ENCODE measurements around the gene ABCF3.

GRCh38 chr3:184223946-184224345, 37.9 kb downstream of the ABCF3 start:
- TF ChIP-seq ZFP3 (tag by site-specific recombination; IDR thresholded peaks at IDR 0.05; ENCODE audit: low read depth): no peak
- no peak for TF ChIP-seq ZNF274 (IDR thresholded peaks at IDR 0.05; ENCODE audit: low read length)
- TF ChIP-seq ZNF274 (tag by site-specific recombination; IDR thresholded peaks at IDR 0.05; ENCODE audit: borderline replicate concordance): no peak
- no peak for TF ChIP-seq KLF9 (tag by site-specific recombination; IDR thresholded peaks at IDR 0.05; ENCODE audit: low read depth)
- TF ChIP-seq ZNF175 (tag by site-specific recombination; IDR thresholded peaks at IDR 0.05): no peak
- no peak for TF ChIP-seq ZNF324 (tag by site-specific recombination; IDR thresholded peaks at IDR 0.05)
- TF ChIP-seq SP3 (tag by site-specific recombination; IDR thresholded peaks at IDR 0.05): no peak
- no peak for TF ChIP-seq ZNF510 (tag by site-specific recombination; IDR thresholded peaks at IDR 0.05; ENCODE audit: insufficient replicate concordance)
- no peak for TF ChIP-seq CTCF (tag by site-specific recombination; IDR thresholded peaks at IDR 0.05)
- no peak for TF ChIP-seq ZNF223 (tag by site-specific recombination; IDR thresholded peaks at IDR 0.05)
- no peak for TF ChIP-seq SP7 (tag by site-specific recombination; IDR thresholded peaks at IDR 0.05)
- TF ChIP-seq ZNF707 (tag by site-specific recombination; IDR thresholded peaks at IDR 0.05): no peak
- TF ChIP-seq KLF17 (tag by site-specific recombination; IDR thresholded peaks at IDR 0.05): no peak
- no peak for TF ChIP-seq ZBTB20 (tag by site-specific recombination; IDR thresholded peaks at IDR 0.05)
- no peak for TF ChIP-seq BCL11B (tag by site-specific recombination; IDR thresholded peaks at IDR 0.05; ENCODE audit: low read depth)
